ENCODE results near the gene NEDD4L.

Gene NEDD4L

DNA sequence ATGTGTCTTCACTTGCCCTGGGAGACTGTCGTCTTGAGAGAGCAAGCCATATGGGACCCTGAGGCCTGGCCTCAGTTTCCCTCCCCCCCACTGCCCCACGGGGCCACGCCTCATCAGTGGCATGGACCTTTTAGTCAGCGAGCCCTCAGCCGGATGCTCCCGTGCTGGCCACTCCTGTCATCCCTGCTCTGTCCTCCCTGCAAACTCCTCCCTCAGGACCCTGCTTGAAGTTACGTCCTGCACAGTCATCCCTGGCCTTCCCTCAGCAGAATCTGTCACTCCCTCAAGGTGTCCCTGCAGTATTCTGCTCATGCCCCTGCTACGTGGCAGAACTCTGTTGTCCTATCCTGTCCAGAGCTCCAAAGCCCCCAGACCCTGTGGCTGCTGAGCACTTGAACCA lies 265.1 kb downstream of the NEDD4L start:
- Mint-ChIP-seq H3K9me3 (peaks cover 23% of the 10 kb centered on the region), H3K27ac (peak overlapping the region; percentile 48), H3K36me3 (ENCODE audit: low read depth) (peaks cover 10% of the 10 kb centered on the region), H3K4me1 (peaks cover 10% of the 10 kb centered on the region), H3K27me3 (ENCODE audit: low read depth, poor library complexity) (no peaks in the 10 kb centered on the region), H3K4me3 (no peak overlapping the region)
- TF ChIP-seq CTCF (IDR thresholded peaks at IDR 0.05) = no peak
- DNase-seq = no peak

- DNase-seq = no peak
- Mint-ChIP-seq H3K27me3 (ENCODE audit: low read depth, poor library complexity) (no peaks in the 10 kb centered on the region), H3K36me3 (ENCODE audit: low read depth) (peaks cover 10% of the 10 kb centered on the region), H3K4me1 (peaks cover 14% of the 10 kb centered on the region), H3K27ac (peak overlapping the region; percentile 87), H3K4me3 (no peak overlapping the region), H3K9me3 (peaks cover 18% of the 10 kb centered on the region)
- no peak for TF ChIP-seq CTCF (IDR thresholded peaks at IDR 0.05)
These were observed 265.7 kb downstream of the NEDD4L start for GRCh38 chr18:58309610-58310239.

DNA sequence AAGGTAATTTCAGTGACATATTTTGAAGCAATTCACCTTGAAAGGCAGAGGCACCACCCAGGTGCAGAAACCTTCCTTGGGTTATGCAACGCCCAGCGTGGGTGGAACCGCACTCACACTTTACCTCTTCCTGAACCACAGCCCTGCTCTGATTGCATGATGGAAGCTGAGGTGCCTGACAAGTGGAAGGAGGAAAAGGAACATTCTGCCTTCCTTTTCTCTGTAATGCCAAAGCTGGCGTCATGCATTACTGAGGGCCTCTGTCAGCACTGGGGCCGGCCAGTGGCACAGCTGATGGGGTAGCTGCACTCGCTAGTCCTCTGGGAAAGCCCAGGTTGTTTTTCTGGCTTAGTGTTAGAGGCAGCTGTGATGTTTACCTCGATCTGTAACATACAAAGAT lies 266.5 kb downstream of the NEDD4L start:
- TF ChIP-seq CTCF (IDR thresholded peaks at IDR 0.05) = no peak
- DNase-seq = no peak
- peaks cover 22% of the 10 kb centered on the region for H3K4me1 Mint-ChIP-seq
- no peak overlapping the region for H3K4me3 Mint-ChIP-seq
- H3K36me3 Mint-ChIP-seq (ENCODE audit: low read depth) = peaks cover 5% of the 10 kb centered on the region
- no peak overlapping the region for H3K27ac Mint-ChIP-seq
- no peaks in the 10 kb centered on the region for H3K27me3 Mint-ChIP-seq (ENCODE audit: low read depth, poor library complexity)
- peaks cover 10% of the 10 kb centered on the region for H3K9me3 Mint-ChIP-seq

DNA sequence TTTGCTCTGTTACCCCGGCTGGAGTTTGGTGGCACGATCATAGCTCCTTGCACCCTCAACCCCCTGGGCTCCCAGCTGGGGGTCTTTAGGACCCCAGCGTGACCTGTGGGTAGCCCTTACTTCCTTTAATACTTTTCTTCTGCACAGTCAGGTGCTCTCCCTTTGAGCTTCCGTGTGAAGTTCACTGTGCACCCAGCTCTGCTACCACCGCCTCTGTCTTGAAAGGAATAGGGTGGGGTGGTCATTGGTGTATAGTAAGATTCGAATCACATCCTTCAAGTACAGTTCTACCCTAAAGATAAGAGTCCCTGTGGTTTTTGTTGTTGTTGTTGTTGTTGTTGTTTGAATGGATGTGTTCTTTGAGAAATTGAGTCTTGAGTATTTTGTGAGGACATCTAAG lies 267.4 kb downstream of the NEDD4L start:
- peaks cover 31% of the 10 kb centered on the region for H3K4me1 Mint-ChIP-seq
- DNase-seq = no peak
- peaks cover under 1% of the 10 kb centered on the region for H3K9me3 Mint-ChIP-seq
- H3K36me3 Mint-ChIP-seq (ENCODE audit: low read depth) = no peaks in the 10 kb centered on the region
- no peak overlapping the region for H3K27ac Mint-ChIP-seq
- H3K4me3 Mint-ChIP-seq = no peak overlapping the region
- TF ChIP-seq CTCF (IDR thresholded peaks at IDR 0.05) = no peak
- H3K27me3 Mint-ChIP-seq (ENCODE audit: low read depth, poor library complexity) = peaks cover 4% of the 10 kb centered on the region

DNA sequence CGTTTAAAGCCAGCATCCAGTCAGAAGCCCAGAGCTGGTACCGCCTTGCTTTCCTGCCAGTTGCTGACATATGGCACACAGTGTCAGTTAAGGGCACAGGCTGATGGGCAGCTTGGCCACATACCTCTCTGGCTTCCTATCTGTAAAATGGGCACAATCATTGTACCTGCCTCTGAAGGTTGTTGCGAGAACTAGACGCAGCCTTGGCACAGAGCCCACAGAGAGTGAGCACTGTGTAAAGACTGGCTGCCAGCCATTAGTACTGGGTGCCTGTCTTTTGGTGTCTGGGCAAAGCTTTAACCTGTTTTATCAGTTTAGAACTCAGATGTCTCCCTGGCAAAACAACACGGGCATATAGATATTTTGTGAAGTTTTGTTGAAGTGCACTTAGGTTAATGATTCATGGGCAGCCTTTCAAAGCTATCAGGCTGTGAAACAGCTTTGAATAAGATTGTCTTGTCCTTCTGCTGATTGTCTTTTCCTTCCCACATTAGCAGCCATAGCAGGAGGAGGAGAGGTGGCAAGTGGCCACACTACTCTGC lies 269.5 kb downstream of the NEDD4L start:
- TF ChIP-seq CTCF (IDR thresholded peaks at IDR 0.05) = no peak
- Mint-ChIP-seq H3K36me3 (ENCODE audit: low read depth) (no peaks in the 10 kb centered on the region), H3K27me3 (ENCODE audit: low read depth, poor library complexity) (peaks cover 5% of the 10 kb centered on the region), H3K27ac (no peak overlapping the region), H3K9me3 (no peaks in the 10 kb centered on the region), H3K4me3 (no peak overlapping the region), H3K4me1 (peaks cover 48% of the 10 kb centered on the region)
- no peak for DNase-seq

- no peak for DNase-seq
- no peaks in the 10 kb centered on the region for H3K9me3 Mint-ChIP-seq
- H3K4me3 Mint-ChIP-seq = no peak overlapping the region
- TF ChIP-seq CTCF (IDR thresholded peaks at IDR 0.05) = no peak
- peaks cover 5% of the 10 kb centered on the region for H3K27me3 Mint-ChIP-seq (ENCODE audit: low read depth, poor library complexity)
- peaks cover 48% of the 10 kb centered on the region for H3K4me1 Mint-ChIP-seq
- no peak overlapping the region for H3K27ac Mint-ChIP-seq
- no peaks in the 10 kb centered on the region for H3K36me3 Mint-ChIP-seq (ENCODE audit: low read depth)
These were observed 270.3 kb downstream of the NEDD4L start for GRCh38 chr18:58314284-58314683.

Data from nephron progenitor cell (in vitro differentiated cells).